ENCODE data around the gene MBNL2.
"Not testable (repeated sequence)": the region's sequence is repeated elsewhere in the genome, so short reads cannot be mapped to it uniquely, and the experiment has no call there.

Gene MBNL2

GRCh38 chr13:97347255-97347932, 125.3 kb downstream of the MBNL2 start:
- DNase-seq (ENCODE audit: low read depth in 2 of 2), result no peak

DNA sequence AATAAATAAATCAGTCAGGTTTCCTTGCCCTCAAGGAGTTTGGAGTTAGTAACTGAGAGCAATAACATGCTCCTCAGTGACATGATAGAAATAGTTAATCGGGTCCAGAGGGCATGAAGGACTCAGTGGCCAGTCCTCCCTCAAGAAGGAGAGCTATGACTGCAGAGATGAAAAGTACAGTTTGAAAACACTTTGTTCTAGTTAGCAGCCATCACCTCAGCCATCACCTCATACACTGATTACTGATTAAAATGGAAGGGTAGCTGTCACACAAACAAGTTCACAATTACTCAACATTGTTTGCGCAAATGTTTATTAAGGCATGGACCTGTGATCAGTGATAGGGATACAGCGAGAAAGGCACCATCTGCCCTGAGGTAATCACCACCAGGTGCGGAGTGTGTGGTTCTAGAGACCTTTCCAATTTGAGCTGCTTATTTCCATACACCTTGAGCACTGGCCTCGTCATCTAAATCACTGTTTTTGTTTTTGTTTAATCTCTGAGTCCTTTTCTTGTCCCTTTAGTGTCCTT, 126.5 kb downstream of the MBNL2 start:
- no peak for DNase-seq (ENCODE audit: low read depth in 2 of 2)

DNA sequence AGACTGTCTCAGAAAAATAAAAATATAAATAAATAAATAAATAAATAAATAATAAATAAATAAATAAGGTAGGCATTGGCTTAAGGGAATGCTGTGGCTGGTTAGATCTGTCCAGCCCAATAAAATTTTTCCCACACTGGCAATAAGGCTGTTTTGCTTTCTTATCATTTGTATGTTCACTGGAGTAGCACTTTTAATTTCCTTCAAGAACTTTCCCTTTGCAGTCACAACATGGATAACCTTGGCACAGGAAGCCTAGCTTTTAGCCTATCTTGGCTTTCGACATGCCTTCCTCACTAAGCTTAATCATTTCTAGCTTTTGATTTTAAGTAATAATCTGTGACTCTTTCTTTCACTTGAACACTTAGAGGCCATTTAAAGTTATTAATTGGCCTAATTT, 129.9 kb downstream of the MBNL2 start:
- not testable (repeated sequence) for DNase-seq (ENCODE audit: low read depth in 2 of 2)

DNA sequence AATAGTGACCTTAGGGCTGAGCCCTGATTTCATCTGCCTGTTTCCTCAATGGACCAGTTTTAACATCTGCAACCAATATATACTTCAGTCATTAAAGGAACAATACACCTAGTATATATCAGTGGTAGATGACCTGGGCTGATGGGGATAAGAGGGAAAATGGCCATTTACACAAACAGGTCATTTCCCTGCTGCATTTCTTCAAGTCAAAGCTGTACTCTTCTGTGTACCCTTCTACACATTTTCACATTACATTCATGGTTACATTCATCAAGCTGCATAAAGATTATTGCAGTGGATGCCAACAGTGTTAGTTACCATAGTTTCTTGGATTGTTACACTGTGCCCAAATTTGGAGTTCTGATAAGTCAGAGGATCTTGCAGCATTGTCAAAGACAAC, 130.7 kb downstream of the MBNL2 start:
- no peak for DNase-seq (ENCODE audit: low read depth in 2 of 2)

GRCh38 chr13:97353927-97354675, 132.0 kb downstream of the MBNL2 start:
- no peak for DNase-seq (ENCODE audit: low read depth in 2 of 2)

DNA sequence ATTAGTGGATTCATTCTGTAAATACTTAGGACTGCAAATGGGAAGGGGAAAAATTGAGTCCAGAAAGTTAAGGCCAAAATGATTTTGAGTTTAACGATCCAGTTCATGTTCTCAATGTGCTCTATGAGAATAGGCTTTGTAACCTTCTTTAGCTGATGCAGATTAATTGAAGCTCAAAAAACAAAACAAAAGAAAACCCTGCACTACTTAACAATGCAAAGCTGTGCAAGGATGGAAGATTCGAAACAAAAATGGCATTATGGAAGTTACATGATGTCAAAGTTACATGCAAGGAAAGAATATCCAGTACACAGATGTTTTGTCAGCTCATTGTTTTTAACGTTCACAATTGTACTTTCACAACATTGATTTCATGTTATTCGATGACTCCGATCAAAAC, 132.7 kb downstream of the MBNL2 start:
- DNase-seq (ENCODE audit: low read depth in 2 of 2), result no peak

- no peak for DNase-seq (ENCODE audit: low read depth in 2 of 2)
Observed at GRCh38 chr13:97356592-97356991, 134.5 kb downstream of the MBNL2 start.

DNA sequence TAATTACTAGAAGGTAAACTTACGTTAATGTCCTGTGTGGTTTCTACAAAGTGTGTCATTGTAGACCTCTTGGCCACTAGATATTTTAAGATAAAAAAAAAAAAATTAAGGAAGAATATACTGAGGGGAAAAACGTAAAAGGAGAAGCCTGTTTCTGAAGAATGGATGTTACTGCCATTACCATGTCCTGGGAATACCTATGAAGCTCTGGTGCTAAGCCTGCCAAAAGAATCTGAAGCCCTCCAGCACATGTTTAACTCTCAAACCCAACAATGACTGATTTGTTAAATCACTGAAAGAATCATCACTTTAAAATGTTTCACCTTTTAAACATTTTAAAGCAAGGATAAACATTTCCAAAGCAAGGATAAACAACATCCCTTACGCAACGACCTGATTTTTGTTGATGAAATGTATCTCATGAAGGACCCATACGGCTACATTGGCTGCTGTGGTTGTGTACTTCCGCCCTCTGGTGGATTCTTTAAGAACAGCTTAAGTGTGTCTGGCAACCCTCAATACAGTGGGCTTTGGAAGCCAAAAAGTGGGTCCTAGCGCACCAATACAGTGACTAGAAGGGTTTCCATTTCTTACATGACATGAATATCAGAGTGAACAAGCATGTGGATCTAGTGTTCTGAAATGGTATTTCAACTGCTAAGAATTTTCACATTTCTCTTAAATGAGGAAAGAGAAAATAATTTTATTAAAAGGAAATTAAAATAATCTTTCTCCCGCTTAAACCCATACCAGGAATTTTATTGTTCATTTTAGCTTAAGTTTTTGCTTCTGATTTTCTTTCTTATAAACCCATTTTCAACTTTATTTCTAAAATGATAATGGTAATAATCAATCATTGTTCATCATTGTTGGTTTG, 137.3 kb downstream of the MBNL2 start:
- DNase-seq (ENCODE audit: low read depth in 2 of 2), result peak; percentile 9 to 11

DNA sequence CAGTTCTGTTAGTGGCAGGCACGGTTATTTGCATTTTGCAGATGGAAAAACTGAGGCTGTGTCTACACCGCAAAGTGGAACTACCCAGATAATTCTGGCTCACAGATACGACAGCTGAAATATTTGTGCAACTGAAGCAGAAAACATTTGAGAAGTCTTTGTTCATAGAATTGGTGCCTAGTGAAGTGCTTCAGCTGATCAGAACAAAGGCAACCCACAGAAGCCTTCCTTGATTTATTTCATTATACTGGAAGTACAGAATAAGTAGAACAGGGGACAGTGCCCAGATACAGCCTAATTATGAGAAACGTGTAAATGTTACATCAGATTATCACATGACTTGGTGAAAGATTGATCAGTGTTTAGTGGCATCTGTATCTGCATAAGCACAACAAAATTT, 138.5 kb downstream of the MBNL2 start:
- no peak for DNase-seq (ENCODE audit: low read depth in 2 of 2)

GRCh38 chr13:97364031-97364430, 141.9 kb downstream of the MBNL2 start:
- DNase-seq (ENCODE audit: low read depth in 2 of 2), result no peak

GRCh38 chr13:97364827-97365226, 142.7 kb downstream of the MBNL2 start:
- DNase-seq (ENCODE audit: low read depth in 2 of 2), result no peak

DNA sequence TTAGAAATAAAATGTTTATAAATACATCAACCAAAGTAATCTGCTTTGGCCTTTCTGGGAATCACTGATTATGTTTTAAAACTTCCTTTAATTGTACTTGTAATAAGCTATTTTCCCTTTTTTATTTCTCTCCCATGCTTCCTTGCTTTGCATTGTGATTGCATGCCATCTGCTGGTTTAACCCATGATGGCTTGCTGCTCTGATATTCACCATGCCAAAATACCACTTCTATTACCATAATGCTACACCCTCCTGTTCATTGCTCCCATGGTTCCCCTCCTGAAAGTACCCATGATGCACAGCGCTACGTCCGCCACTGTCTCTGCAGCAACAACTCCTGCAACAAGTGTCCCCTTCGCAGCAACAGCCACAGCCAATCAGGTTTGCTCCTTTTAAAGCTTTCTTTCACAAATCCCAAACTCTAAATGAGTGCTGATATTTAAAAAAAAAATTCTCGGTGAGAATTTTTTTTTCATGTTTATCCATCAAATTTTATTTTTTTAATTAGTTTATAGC, 144.1 kb downstream of the MBNL2 start:
- DNase-seq (ENCODE audit: low read depth in 2 of 2), result no peak

DNA sequence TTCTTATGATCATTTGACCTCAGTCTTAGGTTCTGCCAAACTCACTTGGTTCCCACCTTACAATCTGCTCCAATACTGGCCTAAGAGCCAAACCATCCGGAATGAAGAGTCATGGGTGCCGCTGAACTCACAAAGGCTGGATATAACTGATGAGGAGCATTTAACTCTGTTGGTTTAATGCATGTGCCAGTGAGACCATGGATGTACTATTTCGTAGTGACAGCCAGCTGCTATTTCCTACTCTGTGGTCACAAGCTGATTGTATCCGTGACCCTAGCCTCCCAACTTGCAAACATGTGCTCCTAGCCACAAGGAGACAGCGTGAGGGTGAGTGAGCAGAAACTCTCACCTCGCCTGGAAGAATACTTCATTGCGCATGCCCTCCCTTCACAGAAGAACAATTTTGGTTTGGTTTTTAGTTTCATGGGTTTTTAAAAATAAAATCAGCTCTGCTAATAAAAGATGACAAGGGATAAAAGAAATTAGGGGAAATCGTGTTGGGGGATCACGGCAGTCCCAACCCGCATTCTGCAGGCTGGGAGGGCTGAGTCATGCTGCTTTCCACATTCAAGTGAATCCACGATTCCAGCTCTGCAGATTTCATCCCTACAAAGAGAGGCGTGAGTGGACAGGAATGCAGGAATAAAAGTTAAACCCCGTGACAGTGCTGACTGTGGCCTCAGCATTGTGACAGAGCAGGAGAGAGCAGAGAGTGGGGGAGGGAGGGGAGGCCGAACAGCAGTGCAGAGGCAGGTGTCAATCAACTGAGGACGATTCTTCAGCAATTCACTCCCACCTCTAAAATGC, 145.1 kb downstream of the MBNL2 start:
- no peak for DNase-seq (ENCODE audit: low read depth in 2 of 2)

GRCh38 chr13:97369261-97369893, 147.2 kb downstream of the MBNL2 start:
- no peak for DNase-seq (ENCODE audit: low read depth in 2 of 2)

- no peak for DNase-seq (ENCODE audit: low read depth in 2 of 2)
Observed at GRCh38 chr13:97371486-97372109, 149.5 kb downstream of the MBNL2 start.

- no peak for DNase-seq (ENCODE audit: low read depth in 2 of 2)
Observed at GRCh38 chr13:97372936-97373335, 150.8 kb downstream of the MBNL2 start.

DNA sequence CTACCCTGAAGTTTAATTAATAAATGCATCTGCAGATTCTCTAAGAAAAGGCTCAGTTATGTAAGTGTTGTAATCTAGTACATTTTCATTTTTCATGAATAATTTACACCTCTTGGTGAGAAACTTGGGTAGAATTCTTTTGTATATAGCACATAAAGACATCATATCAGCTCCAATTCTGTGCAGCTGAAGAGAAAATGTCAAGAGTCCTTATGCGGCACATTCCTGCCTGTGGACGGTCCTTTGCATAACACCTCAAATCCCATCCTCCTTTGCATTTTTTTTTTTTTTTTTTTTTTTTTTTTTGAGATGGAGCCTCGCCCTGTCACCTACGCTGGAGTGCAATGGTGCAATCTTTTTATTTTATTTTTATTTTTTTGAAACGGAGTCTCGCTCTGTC, 151.7 kb downstream of the MBNL2 start:
- no peak for DNase-seq (ENCODE audit: low read depth in 2 of 2)

DNA sequence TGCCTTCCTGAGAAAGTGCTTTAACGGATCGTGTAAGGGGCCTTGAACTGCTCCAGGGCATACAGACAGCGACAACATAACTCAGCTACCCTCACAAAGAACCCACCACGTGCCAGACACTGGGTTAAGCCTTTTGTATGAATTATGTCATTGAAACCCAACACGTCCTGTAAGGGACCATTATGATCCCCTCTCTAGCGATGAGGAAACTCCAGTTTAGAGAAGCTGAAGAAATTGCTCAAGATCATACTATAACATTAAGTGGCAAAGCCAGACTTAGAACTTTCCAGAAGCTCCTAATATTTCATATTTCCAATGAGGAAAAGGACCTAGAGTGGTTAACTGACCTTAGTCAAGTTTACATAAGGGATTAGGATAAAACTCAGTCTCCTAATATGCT, 154.8 kb downstream of the MBNL2 start:
- no peak for DNase-seq (ENCODE audit: low read depth in 2 of 2)

DNA sequence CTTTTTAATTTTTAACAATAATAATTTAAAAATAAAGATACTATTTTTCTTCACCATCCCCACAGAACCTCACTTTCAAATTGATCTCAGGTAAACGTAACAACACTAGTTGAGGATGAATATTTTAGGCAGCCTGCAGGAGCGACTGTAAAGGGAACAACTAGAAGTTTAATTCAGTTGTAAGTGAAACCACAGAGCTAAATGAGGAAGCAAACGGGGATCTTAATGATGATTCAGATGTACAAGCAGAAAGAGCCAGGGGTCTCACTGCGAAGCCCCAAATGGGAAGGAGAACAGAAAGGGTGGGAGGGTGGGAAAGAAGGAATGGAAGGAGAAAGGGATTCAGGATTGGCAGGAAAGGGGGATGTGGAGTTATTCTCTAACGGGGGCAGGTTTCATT, 157.3 kb downstream of the MBNL2 start:
- no peak for DNase-seq (ENCODE audit: low read depth in 2 of 2)

GRCh38 chr13:97380696-97381095, 158.6 kb downstream of the MBNL2 start:
- no peak for DNase-seq (ENCODE audit: low read depth in 2 of 2)
